ENCODE measurements around the gene ARHGEF5.
"Not testable (repeated sequence)": the region's sequence is repeated elsewhere in the genome, so short reads cannot be mapped to it uniquely, and the experiment has no call there.

ARHGEF5 gene

DNA sequence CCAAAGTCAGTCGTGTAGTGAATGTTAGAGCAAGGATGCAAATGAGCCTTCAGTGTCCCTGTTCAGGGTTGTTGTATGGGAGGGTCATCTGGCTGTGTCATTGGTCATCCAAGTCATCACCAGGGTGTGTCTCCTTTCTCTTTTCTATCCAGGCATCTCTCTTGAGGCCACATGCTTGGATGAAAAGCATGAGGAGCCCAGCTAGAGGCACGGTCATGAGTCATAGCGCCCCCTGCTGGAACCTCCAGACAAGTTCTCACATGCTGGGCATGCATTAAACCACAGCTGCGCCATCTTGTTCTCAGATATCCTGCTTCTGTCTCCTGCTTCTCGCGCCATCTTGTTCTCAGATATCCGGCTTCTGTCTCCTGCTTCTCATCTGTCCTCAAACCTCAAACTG is 14.0 kb downstream of the ARHGEF5 start:
- not testable (repeated sequence) for DNase-seq (ENCODE audit: low read depth); H3K4me3 ChIP-seq (ENCODE audit: control insufficient read depth, low read depth, low read length)

DNA sequence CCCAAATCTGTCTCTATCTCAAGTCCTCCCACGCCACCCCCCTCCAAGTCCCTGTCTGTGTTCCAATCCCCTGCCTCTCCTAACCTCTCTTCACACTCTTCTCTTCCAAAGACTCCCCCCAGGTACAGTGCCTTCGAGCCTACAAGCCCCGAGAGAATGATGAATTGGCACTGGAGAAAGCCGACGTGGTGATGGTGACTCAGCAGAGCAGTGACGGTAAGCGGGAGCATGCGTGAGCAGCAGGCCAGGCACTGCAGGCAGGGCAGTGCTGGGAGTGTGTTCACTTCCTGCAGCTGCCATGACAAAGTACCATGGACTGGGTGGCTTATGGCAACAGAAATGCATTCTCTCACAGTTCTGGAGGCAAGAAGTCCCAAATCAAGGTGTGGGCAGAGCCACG is 23.4 kb downstream of the ARHGEF5 start:
- TF ChIP-seq, protein P1, sequence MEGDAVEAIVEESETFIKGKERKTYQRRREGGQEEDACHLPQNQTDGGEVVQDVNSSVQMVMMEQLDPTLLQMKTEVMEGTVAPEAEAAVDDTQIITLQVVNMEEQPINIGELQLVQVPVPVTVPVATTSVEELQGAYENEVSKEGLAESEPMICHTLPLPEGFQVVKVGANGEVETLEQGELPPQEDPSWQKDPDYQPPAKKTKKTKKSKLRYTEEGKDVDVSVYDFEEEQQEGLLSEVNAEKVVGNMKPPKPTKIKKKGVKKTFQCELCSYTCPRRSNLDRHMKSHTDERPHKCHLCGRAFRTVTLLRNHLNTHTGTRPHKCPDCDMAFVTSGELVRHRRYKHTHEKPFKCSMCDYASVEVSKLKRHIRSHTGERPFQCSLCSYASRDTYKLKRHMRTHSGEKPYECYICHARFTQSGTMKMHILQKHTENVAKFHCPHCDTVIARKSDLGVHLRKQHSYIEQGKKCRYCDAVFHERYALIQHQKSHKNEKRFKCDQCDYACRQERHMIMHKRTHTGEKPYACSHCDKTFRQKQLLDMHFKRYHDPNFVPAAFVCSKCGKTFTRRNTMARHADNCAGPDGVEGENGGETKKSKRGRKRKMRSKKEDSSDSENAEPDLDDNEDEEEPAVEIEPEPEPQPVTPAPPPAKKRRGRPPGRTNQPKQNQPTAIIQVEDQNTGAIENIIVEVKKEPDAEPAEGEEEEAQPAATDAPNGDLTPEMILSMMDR (conservative IDR thresholded peaks at IDR 0.05; ENCODE audit: control insufficient read depth, insufficient read depth, low read depth, low read length), result no peak
- peak; percentile 16 for DNase-seq (ENCODE audit: low read depth)
- H3K4me3 ChIP-seq (ENCODE audit: control insufficient read depth, low read depth, low read length), result no peak overlapping the region

DNA sequence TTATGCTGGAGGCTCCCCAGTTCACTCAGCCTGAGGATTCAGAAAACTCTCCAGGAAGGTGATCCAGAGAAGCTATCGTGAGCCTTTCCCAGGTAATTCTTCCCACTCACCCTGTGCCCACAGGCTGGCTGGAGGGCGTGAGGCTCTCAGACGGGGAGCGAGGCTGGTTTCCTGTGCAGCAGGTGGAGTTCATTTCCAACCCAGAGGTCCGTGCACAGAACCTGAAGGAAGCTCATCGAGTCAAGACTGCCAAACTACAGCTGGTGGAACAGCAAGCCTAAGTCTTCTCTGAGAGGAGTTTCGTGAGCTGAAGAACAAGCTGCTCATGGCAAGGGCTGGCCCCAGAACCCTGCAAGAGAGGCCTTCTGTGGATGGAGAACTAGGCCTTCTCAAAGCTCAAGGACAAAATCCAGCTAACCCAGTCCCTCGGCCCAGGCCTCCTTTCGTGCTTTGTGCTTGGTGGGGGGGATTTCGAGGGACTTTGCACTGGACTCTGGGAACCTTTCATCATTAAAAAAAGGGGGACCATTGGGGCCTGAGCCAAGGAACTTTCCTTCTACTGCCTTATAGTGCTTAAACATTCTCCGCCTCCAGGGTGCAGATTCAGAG is 24.7 kb downstream of the ARHGEF5 start:
- TF ChIP-seq, protein P1 (conservative IDR thresholded peaks at IDR 0.05; ENCODE audit: control insufficient read depth, insufficient read depth, low read depth, low read length), result no peak
- no peak for DNase-seq (ENCODE audit: low read depth)

DNA sequence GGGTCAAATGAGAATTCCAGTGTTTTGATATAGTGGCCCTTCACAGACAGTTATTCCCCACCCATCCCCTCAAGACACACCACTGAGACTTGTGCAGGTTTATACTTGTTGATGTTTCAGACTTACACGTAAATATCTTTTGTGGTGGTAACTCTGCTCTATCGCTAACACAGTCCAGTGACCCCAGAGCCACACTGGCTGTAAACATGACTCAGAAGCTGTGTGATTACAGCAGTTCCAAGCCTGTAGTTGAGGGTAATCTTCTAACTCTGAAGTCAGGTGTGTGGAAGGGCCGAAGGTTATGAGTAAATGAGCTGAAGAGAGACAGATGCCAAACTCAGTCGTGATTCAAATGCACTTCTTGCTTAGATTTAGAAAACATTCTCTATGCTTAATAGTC is 28.9 kb downstream of the ARHGEF5 start:
- DNase-seq (ENCODE audit: low read depth), result peak; percentile 33
- no peak overlapping the region for H3K4me3 ChIP-seq (ENCODE audit: control insufficient read depth, low read depth, low read length)
- TF ChIP-seq, protein P1 (conservative IDR thresholded peaks at IDR 0.05; ENCODE audit: control insufficient read depth, insufficient read depth, low read depth, low read length), result no peak

More for the DNA sequence above, 24.7 kb downstream of the ARHGEF5 start:
- H3K4me3 ChIP-seq (ENCODE audit: control insufficient read depth, low read depth, low read length), result no peak overlapping the region

DNA sequence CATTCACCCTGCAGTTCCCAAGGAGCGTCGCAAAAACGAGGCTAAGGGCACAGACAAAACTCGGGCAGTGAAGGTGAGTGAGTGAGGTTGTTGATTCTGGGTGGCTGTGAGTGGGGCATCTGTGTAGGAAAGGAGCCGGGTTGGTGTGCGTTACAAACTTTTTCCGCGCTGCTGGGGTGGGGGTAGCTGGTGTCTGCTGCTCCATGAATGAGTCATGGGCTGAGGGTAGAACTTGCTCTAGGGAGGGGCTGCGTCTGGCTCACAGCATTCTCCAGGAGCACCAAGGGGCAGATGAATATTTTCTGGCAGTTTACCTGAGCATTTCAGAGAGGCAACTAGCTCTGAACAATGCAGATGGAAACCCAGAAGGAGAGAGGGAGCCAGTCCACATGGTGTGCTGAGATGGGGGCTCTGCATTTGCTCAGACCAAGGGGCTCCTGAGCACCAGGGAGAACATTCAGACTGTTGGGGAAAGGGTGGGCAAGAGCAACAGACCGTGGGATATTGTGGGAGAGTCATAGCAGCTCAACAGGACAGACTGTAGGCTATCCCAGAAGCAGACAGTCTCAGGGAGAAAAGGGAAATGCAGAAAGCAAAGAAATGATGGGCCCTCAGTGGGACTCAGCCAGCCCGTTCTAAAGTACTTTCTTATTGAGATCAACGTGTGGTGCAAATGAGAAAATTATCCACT is 29.5 kb downstream of the ARHGEF5 start:
- no peak overlapping the region for H3K4me3 ChIP-seq (ENCODE audit: control insufficient read depth, low read depth, low read length)
- DNase-seq (ENCODE audit: low read depth), result peak; percentile 38
- TF ChIP-seq, protein P1 (conservative IDR thresholded peaks at IDR 0.05; ENCODE audit: control insufficient read depth, insufficient read depth, low read depth, low read length), result no peak

- no peak overlapping the region for H3K4me3 ChIP-seq (ENCODE audit: control insufficient read depth, low read depth, low read length)
- DNase-seq (ENCODE audit: low read depth), result peak; percentile 32
- TF ChIP-seq, protein P1 (conservative IDR thresholded peaks at IDR 0.05; ENCODE audit: control insufficient read depth, insufficient read depth, low read depth, low read length), result no peak
Measured at GRCh38 chr7:144386741-144387140, 31.5 kb downstream of the ARHGEF5 start.

DNA sequence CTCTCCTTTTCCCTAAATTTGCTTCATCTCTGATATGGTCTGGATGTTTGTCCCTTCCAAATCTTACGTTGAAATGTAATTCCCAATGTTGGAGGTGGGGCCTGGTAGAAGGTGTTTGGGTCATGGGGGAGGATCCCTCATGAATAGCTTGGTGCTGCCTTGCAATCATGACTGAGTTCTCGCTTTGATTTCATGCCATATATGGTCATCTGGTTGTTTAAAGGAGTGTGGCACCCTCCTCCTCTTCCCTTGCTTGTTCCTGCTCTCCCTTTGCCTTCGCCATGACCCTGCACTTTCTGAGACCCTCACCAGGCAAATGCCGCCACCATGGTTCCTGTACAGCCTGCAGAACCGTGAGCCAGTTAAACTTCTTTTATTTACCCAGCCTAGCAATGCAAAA is 33.7 kb downstream of the ARHGEF5 start:
- H3K4me3 ChIP-seq (ENCODE audit: control insufficient read depth, low read depth, low read length), result no peak overlapping the region
- TF ChIP-seq, protein P1 (conservative IDR thresholded peaks at IDR 0.05; ENCODE audit: control insufficient read depth, insufficient read depth, low read depth, low read length), result no peak
- no peak for DNase-seq (ENCODE audit: low read depth)

Data from fibroblast of mammary gland (primary cell).